Measurements from ENCODE around the gene RNF208. TPM values are rescaled to one million over a fixed set of nuclear protein-coding genes. Genes with fewer than 3 reads are reported as not detected.
A peak's percentile ranks its signal among the peaks of the same experiment; 100 is the strongest.

Gene RNF208
- polyA plus RNA-seq, 3 donors: 1.5 TPM; not detected in 2

- Mint-ChIP-seq H3K27ac (peak within 1 kb of the TSS in 3 of 7 donors; percentile 68 to 77 (median 75)), H3K27me3 (ENCODE audit: low read depth in 3 of 3) (peaks cover 7 to 46% (median 13%) of the 10 kb centered on the region in 3 donors), H3K9me3 (peaks cover 0 to 2% (median 0%) of the 10 kb centered on the region in 7 donors), H3K36me3 (no peaks in the 10 kb centered on the region), H3K4me3 (peak within 1 kb of the TSS; percentile 79 to 90), H3K4me1 (peaks cover 20% of the 10 kb centered on the region)
- H3K79me2 ChIP-seq (ENCODE audit: insufficient read depth, low read length): no peaks in the 10 kb centered on the region
- H3K4me1 ChIP-seq (ENCODE audit: control insufficient read depth in 1 of 2, insufficient read depth in 2 of 2, low read length in 2 of 2): peaks cover 29 to 35% of the 10 kb centered on the region in 2 donors
- TF ChIP-seq, protein P1, sequence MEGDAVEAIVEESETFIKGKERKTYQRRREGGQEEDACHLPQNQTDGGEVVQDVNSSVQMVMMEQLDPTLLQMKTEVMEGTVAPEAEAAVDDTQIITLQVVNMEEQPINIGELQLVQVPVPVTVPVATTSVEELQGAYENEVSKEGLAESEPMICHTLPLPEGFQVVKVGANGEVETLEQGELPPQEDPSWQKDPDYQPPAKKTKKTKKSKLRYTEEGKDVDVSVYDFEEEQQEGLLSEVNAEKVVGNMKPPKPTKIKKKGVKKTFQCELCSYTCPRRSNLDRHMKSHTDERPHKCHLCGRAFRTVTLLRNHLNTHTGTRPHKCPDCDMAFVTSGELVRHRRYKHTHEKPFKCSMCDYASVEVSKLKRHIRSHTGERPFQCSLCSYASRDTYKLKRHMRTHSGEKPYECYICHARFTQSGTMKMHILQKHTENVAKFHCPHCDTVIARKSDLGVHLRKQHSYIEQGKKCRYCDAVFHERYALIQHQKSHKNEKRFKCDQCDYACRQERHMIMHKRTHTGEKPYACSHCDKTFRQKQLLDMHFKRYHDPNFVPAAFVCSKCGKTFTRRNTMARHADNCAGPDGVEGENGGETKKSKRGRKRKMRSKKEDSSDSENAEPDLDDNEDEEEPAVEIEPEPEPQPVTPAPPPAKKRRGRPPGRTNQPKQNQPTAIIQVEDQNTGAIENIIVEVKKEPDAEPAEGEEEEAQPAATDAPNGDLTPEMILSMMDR (IDR thresholded peaks at IDR 0.05): no peak
- intact Hi-C loops (cut with micrococcal nuclease): loop anchor here (1.0 to 5.0 kb wide), 3 partner anchors 36 to 108 kb away; no protein-coding TSS in a partner anchor
- H2AFZ ChIP-seq (ENCODE audit: insufficient read depth, low read depth, low read length, poor library complexity, severe bottlenecking): peak within 1 kb of the TSS; percentile 99
- no peaks in the 10 kb centered on the region for H3K36me3 ChIP-seq (replicated peaks in 1 of 2; ENCODE audit: control insufficient read depth in 1 of 2, insufficient read depth in 2 of 2, low read length in 2 of 2)
- peak within 1 kb of the TSS; percentile 70 to 92 (median 73) for H3K4me3 ChIP-seq (replicated peaks in 1 of 3; ENCODE audit: low read depth in 2 of 3, low read length in 3 of 3)
- peak within 1 kb of the TSS; percentile 91 for H3K9ac ChIP-seq (ENCODE audit: insufficient read depth, low read length, poor library complexity, severe bottlenecking)
- peaks cover 0 to 23% of the 10 kb centered on the region in 2 donors for H3K27me3 ChIP-seq (ENCODE audit: control insufficient read depth in 2 of 2, insufficient read depth in 2 of 2, low read length in 2 of 2)
- peak in 1 of 3 donors; percentile 62 for DNase-seq
- no peaks in the 10 kb centered on the region for H4K20me1 ChIP-seq (ENCODE audit: insufficient read depth, low read length)
- H3K27ac ChIP-seq (ENCODE audit: low read depth in 1 of 2, low read length in 2 of 2): peak within 1 kb of the TSS; percentile 49 to 90
- 59% methylated on average over 19 of the region's 23 CpGs for WGBS (ENCODE audit: insufficient coverage)
- H3K9me3 ChIP-seq (replicated peaks in 1 of 2; ENCODE audit: control insufficient read depth in 1 of 2, insufficient read depth in 1 of 2, low read length in 2 of 2): no peaks in the 10 kb centered on the region
- H3K4me2 ChIP-seq (replicated peaks; ENCODE audit: extremely low read depth, low read length, poor library complexity, severe bottlenecking): peak within 1 kb of the TSS; percentile 100
Observed at GRCh38 chr9:137224830-137225694, 3.0 kb upstream of the RNF208 start, which contains the start of gene CYSRT1. TSS of gene CYSRT1 (plus strand) at chr9:137225174. CDS start at chr9:137225622, 448 bp downstream.
